HG02623 (cell line): ENCODE data around the gene PRKAR2B.
"Not testable (repeated sequence)": the region's sequence is repeated elsewhere in the genome, so short reads cannot be mapped to it uniquely, and the experiment has no call there.

Experiments used
- ATAC-seq: cut with Tn5 transposase; IDR thresholded peaks from one replicate; pipeline ENCODE4 v1.9.1; 2021; ENCODE audit warnings: moderate library complexity; ENCODE audit not compliant: unreplicated experiment

Gene PRKAR2B

GRCh38 chr7:107151538-107151937 lies 107.0 kb downstream of the PRKAR2B start:
- no peak for ATAC-seq

- ATAC-seq: no peak
These were observed 107.5 kb downstream of the PRKAR2B start for GRCh38 chr7:107152011-107152410.

- no peak for ATAC-seq
These were observed 110.3 kb downstream of the PRKAR2B start for GRCh38 chr7:107154826-107155225.

GRCh38 chr7:107155726-107156125 lies 111.2 kb downstream of the PRKAR2B start:
- ATAC-seq: not testable (repeated sequence)

- no peak for ATAC-seq
These were observed 112.6 kb downstream of the PRKAR2B start for GRCh38 chr7:107157091-107157490.

GRCh38 chr7:107158028-107158427 lies 113.5 kb downstream of the PRKAR2B start:
- no peak for ATAC-seq

GRCh38 chr7:107160389-107160788 lies 115.9 kb downstream of the PRKAR2B start:
- ATAC-seq: no peak

GRCh38 chr7:107161415-107161814 lies 116.9 kb downstream of the PRKAR2B start:
- no peak for ATAC-seq

GRCh38 chr7:107162475-107162874 lies 118.0 kb downstream of the PRKAR2B start:
- no peak for ATAC-seq

GRCh38 chr7:107164092-107164491 lies 119.6 kb downstream of the PRKAR2B start:
- no peak for ATAC-seq

GRCh38 chr7:107165341-107165740 lies 120.8 kb downstream of the PRKAR2B start:
- ATAC-seq: no peak

- ATAC-seq: no peak
These were observed 122.4 kb downstream of the PRKAR2B start for GRCh38 chr7:107166736-107167426.

GRCh38 chr7:107167483-107168232 lies 123.2 kb downstream of the PRKAR2B start:
- no peak for ATAC-seq

GRCh38 chr7:107168233-107169119 lies 124.0 kb downstream of the PRKAR2B start, which contains the start of gene HBP1:
Gene HBP1 (plus strand): TSS chr7:107169003. CDS start chr7:107179894, 10,891 bp downstream.
- peak; percentile 86 for ATAC-seq

- ATAC-seq: peak; percentile 16
These were observed 124.9 kb downstream of the PRKAR2B start for GRCh38 chr7:107169120-107170050.

- ATAC-seq: no peak
These were observed 125.8 kb downstream of the PRKAR2B start for GRCh38 chr7:107170051-107170915.

GRCh38 chr7:107171496-107171895 lies 127.0 kb downstream of the PRKAR2B start:
- no peak for ATAC-seq

- no peak for ATAC-seq
These were observed 127.9 kb downstream of the PRKAR2B start for GRCh38 chr7:107172276-107173032.
